Measurements from ENCODE around the gene RASGRP1. TPM values are rescaled to one million over a fixed set of nuclear protein-coding genes. Genes with fewer than 3 reads are reported as not detected.

RASGRP1 gene
- polyA plus RNA-seq, 1 of the 3 experiments (the other 2 are of a cell fraction): 0.03 TPM

DNA sequence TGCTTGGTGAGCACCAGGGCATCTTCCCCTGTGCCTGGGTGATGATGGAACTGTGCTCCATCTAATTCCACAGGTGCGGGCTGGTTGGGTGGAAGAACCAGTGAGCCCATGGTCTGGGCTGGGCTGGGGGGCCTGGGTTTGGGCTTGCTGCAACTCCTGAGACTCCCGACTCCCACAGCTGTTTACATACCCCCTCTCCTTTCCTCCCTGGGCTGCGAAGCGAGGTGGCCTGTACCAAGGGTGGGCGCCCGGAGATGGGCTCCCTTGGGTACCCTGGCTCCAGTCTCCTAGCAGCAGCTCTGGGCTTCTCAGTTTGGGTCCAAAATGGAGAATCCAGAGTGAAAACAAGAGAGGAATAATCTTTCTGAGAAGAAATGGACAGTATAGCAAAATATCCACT, 105.1 kb downstream of the RASGRP1 start:
- Histone ChIP-seq H3K9ac (no peak overlapping the region), H3K9me2 (no peaks in the 10 kb centered on the region), H3K4me3 (ENCODE audit: low read depth in 2 of 2, low read length in 1 of 2) (no peak overlapping the region), H3K9me3 (no peaks in the 10 kb centered on the region), H4K20me1 (ENCODE audit: insufficient read depth) (peaks cover 26% of the 10 kb centered on the region; the same call in 1 of the 2 replicates), H2AFZ (ENCODE audit: low read depth) (no peak overlapping the region), H3F3A (replicated peaks; ENCODE audit: insufficient read depth) (no peaks in the 10 kb centered on the region), H3K79me2 (ENCODE audit: insufficient read depth) (peaks cover 97% of the 10 kb centered on the region), H3K27ac (ENCODE audit: low read depth in 2 of 2, low read length in 1 of 2) (no peak overlapping the region), H3K27me3 (ENCODE audit: insufficient read depth) (no peaks in the 10 kb centered on the region), H3K4me1 (ENCODE audit: control insufficient read depth in 1 of 2, insufficient read depth in 2 of 2, low read depth in 1 of 2, low read length in 1 of 2) (peaks cover 7 to 11% of the 10 kb centered on the region in 2 experiments; a peak in 2 of 4 replicates), H3K36me3 (replicated peaks in 1 of 2; ENCODE audit: control insufficient read depth in 1 of 2, insufficient read depth in 2 of 2, low read length in 1 of 2) (no peaks in the 10 kb centered on the region), H3K4me2 (no peak overlapping the region)
- CTCF ChIA-PET: interaction anchor here (1.4 to 3.4 kb wide), 3 partner anchors 19 to 240 kb away, joined by 4 to 11 read pairs (median 5); partner anchors contain the start of gene RASGRP1
- DNase-seq: no peak
- POLR2A ChIA-PET: no interaction called here
- TF ChIP-seq NFIC (IDR thresholded peaks at IDR 0.05; ENCODE audit: borderline replicate concordance): no peak
- TF ChIP-seq TAF1 (IDR thresholded peaks at IDR 0.05; ENCODE audit: borderline replicate concordance, low read depth, low read length): no peak
- TF ChIP-seq JUND (IDR thresholded peaks at IDR 0.05): no peak
- no peak for TF ChIP-seq EZH2phosphoT487 (IDR thresholded peaks at IDR 0.05; ENCODE audit: borderline replicate concordance, low read depth)
- TF ChIP-seq FOSL2 (IDR thresholded peaks at IDR 0.05; ENCODE audit: borderline replicate concordance, low read depth): no peak
- TF ChIP-seq GATA2 (CRISPR knock-in tag; IDR thresholded peaks at IDR 0.05): no peak
- no peak for TF ChIP-seq RAD21 (IDR thresholded peaks at IDR 0.05; ENCODE audit: low read length)
- no peak for TF ChIP-seq NRF1 (IDR thresholded peaks at IDR 0.05; ENCODE audit: low read depth, low read length)
- no peak for TF ChIP-seq POLR2AphosphoS5 (IDR thresholded peaks at IDR 0.05; ENCODE audit: low read depth, low read length)
- WGBS (ENCODE audit: low lambda C conversion rate): 96% methylated on average over 3 of the region's 6 CpGs

- 100% methylated on average over 2 of the region's 5 CpGs for WGBS (ENCODE audit: low lambda C conversion rate)
- H3K9me3 ChIP-seq: no peaks in the 10 kb centered on the region
- ChIA-PET POLR2A (no interaction called here), CTCF (interaction anchor here (1.1 to 3.4 kb wide), 5 partner anchors 16 to 241 kb away, joined by 3 to 11 read pairs (median 4); partner anchors contain the start of gene RASGRP1)
- no peaks in the 10 kb centered on the region for H3K27me3 ChIP-seq (ENCODE audit: insufficient read depth)
- H2AFZ ChIP-seq (ENCODE audit: low read depth): no peak overlapping the region
- TF ChIP-seq REST (IDR thresholded peaks at IDR 0.05; ENCODE audit: low read depth, low read length) (no peak), POLR2AphosphoS5 (IDR thresholded peaks at IDR 0.05; ENCODE audit: low read depth, low read length) (no peak), RAD21 (IDR thresholded peaks at IDR 0.05; ENCODE audit: low read length) (no peak), YY1 (IDR thresholded peaks at IDR 0.05; ENCODE audit: low read depth) (no peak)
- TF ChIP-seq, protein P1, sequence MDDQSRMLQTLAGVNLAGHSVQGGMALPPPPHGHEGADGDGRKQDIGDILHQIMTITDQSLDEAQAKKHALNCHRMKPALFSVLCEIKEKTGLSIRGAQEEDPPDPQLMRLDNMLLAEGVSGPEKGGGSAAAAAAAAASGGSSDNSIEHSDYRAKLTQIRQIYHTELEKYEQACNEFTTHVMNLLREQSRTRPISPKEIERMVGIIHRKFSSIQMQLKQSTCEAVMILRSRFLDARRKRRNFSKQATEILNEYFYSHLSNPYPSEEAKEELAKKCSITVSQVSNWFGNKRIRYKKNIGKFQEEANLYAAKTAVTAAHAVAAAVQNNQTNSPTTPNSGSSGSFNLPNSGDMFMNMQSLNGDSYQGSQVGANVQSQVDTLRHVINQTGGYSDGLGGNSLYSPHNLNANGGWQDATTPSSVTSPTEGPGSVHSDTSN (IDR thresholded peaks at IDR 0.05): no peak
- no peaks in the 10 kb centered on the region for H3F3A ChIP-seq (replicated peaks; ENCODE audit: insufficient read depth)
- H3K27ac ChIP-seq (ENCODE audit: low read depth in 2 of 2, low read length in 1 of 2): no peak overlapping the region
- no peak overlapping the region for H3K9ac ChIP-seq
- H3K4me1 ChIP-seq (ENCODE audit: control insufficient read depth in 1 of 2, insufficient read depth in 2 of 2, low read depth in 1 of 2, low read length in 1 of 2): peaks cover 7 to 11% of the 10 kb centered on the region in 2 experiments; a peak in 2 of 4 replicates
- no peaks in the 10 kb centered on the region for H3K36me3 ChIP-seq (replicated peaks in 1 of 2; ENCODE audit: control insufficient read depth in 1 of 2, insufficient read depth in 2 of 2, low read length in 1 of 2)
- H4K20me1 ChIP-seq (ENCODE audit: insufficient read depth): peaks cover 26% of the 10 kb centered on the region; the same call in 1 of the 2 replicates
- no peaks in the 10 kb centered on the region for H3K9me2 ChIP-seq
- H3K4me3 ChIP-seq (ENCODE audit: low read depth in 2 of 2, low read length in 1 of 2): no peak overlapping the region
- no peak overlapping the region for H3K4me2 ChIP-seq
- DNase-seq: no peak
- peaks cover 96% of the 10 kb centered on the region for H3K79me2 ChIP-seq (ENCODE audit: insufficient read depth)
Observed at GRCh38 chr15:38458646-38459045, 106.0 kb downstream of the RASGRP1 start.

All from SK-N-SH (cell line).